GM18526 (cell line): Measurements from ENCODE around the gene RHEB.

Experiments used
- POLR2A ChIP-seq: IDR thresholded peaks from 3 replicates; pipeline ENCODE4 v1.6.1; 2011; ENCODE audit not compliant: insufficient read length; ENCODE audit errors: extremely low read depth

The RHEB gene

GRCh38 chr7:151454932-151455530 lies 64.7 kb downstream of the RHEB start:
- no peak for TF ChIP-seq POLR2A

DNA sequence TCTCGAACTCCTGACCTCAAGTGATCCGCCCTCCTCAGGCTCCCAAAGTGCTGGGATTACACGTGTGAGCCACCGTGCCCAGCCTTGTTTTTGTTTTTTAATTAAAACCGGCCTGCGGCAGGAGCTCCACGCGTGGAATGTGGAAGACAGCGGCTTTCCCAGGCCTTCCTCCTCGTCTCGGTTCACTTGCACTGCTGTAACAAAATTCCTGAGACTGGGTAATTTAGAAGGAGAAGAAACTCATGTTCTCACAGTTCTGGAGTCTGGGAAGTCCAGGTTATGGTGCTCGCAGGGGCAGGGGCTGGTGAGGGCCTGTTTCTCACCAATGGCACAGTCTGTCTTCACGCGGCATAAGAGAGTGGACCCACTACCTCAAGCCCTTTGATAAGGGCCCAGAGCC lies 65.4 kb downstream of the RHEB start:
- no peak for TF ChIP-seq POLR2A

- no peak for TF ChIP-seq POLR2A
Observed at GRCh38 chr7:151453326-151453791, 66.3 kb downstream of the RHEB start.

DNA sequence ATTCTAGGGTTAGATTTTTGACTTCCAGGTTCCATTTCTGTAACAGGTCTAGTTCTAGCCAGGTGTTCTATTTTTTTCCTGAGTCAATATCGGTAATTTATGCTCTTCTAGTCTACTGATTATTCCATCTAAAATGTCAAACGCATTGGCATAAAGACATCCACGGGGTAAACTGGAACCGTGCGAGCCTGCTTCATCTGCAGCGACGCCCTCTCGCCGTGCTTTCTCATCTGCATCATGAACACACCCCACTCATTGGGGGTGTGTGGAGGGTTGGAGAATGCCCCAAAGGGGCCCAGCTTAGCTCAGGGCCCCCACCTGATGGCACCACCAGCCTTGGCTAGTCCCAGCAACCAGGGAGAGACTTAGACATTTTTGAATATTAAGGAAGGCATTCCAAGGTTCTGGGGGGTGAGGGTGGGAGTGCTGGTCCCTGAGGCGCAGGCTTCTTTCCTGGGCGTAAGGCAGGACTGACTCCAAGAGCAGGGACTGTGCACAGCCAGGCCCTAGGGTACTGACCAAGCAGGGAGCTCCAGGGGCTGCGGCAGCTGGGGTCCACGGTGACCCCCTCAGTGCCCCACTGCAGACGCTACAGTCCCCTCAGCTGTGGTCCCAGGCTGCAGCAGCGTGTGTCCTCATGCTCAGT lies 66.9 kb downstream of the RHEB start:
- TF ChIP-seq POLR2A, result no peak

GRCh38 chr7:151451626-151452571 lies 67.8 kb downstream of the RHEB start:
- no peak for TF ChIP-seq POLR2A

DNA sequence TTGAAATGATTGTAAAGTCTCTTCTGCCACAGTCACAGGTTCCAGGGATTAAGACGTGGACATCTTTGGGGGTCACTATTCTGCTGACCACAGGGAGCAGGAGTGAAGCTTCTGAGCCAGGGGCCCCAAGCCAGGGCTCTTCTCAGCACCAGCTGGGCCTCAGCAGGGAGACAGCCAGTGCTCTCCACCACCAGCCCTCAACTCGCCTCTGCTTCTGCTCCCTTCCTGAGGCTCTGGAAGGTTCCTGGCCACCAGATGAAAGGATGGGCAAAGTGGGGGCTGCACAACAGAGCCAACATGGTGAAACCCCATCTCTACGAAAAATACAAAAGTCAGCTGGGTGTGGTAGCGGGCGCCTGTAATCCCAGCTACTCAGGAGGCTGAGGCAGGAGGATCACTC lies 68.5 kb downstream of the RHEB start:
- TF ChIP-seq POLR2A, result no peak

- TF ChIP-seq POLR2A, result no peak
Observed at GRCh38 chr7:151449990-151450389, 69.7 kb downstream of the RHEB start.

GRCh38 chr7:151448261-151449252 lies 71.1 kb downstream of the RHEB start:
- TF ChIP-seq POLR2A, result no peak

DNA sequence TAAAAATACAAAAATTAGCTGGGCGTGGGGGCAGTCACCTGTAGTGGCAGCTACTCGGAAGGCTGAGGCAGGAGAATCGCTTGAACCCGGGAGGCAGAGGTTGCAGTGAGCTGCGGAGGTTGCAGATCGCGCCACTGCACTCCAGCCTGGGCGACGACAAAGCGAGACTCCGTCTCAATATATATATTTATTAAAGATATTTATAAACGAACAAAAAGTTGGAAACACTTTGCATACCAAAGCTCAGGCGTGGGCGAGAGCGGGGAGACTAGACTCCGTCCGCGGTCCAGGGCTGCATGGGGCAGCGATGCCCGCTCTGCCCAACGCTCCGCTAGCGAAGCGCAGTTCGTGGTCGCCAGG lies 71.8 kb downstream of the RHEB start:
- TF ChIP-seq POLR2A, result no peak

DNA sequence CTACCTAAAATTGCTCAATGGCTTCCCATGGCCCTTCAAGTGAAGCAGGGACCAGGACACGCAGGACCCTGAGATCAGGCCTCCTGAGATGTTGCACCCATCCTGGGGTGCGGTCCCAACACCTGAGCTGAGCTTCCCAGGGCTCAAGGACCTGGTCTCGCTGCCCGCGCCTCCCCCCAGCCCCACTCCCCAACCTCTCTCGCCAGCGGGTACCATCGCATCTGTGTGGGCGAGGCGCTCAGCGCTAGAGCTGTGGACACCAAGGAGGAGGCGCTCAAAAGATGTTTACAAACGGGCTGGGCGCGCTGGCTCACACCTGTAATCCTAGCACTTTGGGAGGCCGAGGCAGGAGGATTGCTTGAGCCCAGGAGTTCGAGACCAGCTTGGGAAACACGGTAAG lies 72.4 kb downstream of the RHEB start:
- TF ChIP-seq POLR2A, result no peak

GRCh38 chr7:151446412-151446811 lies 73.3 kb downstream of the RHEB start:
- no peak for TF ChIP-seq POLR2A

GRCh38 chr7:151444632-151445031 lies 75.1 kb downstream of the RHEB start:
- no peak for TF ChIP-seq POLR2A

- TF ChIP-seq POLR2A, result no peak
Observed at GRCh38 chr7:151442776-151443496, 76.8 kb downstream of the RHEB start.

- TF ChIP-seq POLR2A, result no peak
Observed at GRCh38 chr7:151440799-151441445, 78.8 kb downstream of the RHEB start.
